Measurements from ENCODE around the gene STAT4.

- TF ChIP-seq, protein P1, sequence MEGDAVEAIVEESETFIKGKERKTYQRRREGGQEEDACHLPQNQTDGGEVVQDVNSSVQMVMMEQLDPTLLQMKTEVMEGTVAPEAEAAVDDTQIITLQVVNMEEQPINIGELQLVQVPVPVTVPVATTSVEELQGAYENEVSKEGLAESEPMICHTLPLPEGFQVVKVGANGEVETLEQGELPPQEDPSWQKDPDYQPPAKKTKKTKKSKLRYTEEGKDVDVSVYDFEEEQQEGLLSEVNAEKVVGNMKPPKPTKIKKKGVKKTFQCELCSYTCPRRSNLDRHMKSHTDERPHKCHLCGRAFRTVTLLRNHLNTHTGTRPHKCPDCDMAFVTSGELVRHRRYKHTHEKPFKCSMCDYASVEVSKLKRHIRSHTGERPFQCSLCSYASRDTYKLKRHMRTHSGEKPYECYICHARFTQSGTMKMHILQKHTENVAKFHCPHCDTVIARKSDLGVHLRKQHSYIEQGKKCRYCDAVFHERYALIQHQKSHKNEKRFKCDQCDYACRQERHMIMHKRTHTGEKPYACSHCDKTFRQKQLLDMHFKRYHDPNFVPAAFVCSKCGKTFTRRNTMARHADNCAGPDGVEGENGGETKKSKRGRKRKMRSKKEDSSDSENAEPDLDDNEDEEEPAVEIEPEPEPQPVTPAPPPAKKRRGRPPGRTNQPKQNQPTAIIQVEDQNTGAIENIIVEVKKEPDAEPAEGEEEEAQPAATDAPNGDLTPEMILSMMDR (IDR thresholded peaks at IDR 0.05) = no peak
- no peak for TF ChIP-seq POLR2A (IDR thresholded peaks at IDR 0.05)
Observed at GRCh38 chr2:191153716-191154115, 2.9 kb upstream of the STAT4 start.

Data from heart left ventricle (tissue), 13 donors.